22Rv1 (cell line): Measurements from ENCODE around the gene MBD1.

Experiments used
- ZFX ChIP-seq: fragments of 450-650 bp; IDR thresholded peaks from 2 replicates; pipeline ENCODE4 v1.6.1; 2017; ENCODE audit warnings: antibody characterized with exemption, borderline replicate concordance
- TF ChIP-seq, protein P1 (sequence below): fragments of 450-650 bp; IDR thresholded peaks from 2 replicates; pipeline ENCODE4 v1.5.1; 2017; ENCODE audit warnings: mild to moderate bottlenecking

DNA sequence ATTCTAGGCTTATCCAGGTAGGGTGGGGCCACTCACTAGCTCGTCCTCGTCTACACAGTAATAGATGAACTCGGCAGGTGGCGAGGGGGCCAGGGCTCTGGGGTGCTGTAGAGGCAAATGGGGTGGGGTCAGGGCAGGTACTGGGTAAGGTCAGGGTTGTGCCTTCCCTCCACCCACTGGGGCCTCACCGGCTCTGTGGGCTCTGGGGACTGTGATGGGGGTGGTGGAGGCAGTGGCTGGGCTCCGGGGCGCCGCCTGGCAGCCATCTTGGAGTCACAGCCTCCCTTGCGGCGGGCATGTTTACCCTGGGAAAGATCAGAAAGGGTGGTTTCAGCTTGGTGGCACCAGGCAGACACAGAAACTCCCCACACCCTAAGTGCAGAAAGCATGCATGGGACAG is 6.4 kb downstream of the MBD1 start:
- TF ChIP-seq, protein P1, sequence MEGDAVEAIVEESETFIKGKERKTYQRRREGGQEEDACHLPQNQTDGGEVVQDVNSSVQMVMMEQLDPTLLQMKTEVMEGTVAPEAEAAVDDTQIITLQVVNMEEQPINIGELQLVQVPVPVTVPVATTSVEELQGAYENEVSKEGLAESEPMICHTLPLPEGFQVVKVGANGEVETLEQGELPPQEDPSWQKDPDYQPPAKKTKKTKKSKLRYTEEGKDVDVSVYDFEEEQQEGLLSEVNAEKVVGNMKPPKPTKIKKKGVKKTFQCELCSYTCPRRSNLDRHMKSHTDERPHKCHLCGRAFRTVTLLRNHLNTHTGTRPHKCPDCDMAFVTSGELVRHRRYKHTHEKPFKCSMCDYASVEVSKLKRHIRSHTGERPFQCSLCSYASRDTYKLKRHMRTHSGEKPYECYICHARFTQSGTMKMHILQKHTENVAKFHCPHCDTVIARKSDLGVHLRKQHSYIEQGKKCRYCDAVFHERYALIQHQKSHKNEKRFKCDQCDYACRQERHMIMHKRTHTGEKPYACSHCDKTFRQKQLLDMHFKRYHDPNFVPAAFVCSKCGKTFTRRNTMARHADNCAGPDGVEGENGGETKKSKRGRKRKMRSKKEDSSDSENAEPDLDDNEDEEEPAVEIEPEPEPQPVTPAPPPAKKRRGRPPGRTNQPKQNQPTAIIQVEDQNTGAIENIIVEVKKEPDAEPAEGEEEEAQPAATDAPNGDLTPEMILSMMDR: no peak
- no peak for TF ChIP-seq ZFX
